Measurements from ENCODE around the gene MMS19.
A peak's percentile ranks its signal among the peaks of the same experiment; 100 is the strongest.

Gene MMS19

DNA sequence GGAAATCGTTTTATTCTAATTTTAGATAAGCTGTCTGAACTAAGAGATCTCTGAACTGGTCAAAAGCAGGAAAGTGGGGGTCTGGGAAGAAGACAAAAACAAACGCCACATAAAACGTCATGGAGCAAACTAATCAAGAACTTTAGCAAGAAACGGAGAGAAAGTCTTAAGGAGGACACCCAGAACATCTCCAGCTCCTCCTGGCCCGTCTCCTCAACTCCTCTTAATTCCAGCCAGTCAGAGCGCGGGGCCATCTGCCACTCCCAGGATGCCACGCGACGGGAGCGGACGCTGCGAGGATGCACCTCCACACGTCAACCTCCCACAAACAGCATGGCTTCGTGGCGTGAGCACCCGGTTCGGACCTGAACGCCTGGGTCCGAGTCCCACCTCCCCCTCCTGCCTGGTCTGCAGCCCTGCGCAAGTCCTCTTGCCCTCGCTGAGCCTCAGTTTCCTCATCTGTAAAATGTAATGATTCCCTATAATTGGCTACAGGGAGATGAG is 598 bp downstream of the MMS19 start:
- Histone ChIP-seq H3K4me3 (replicated peaks; ENCODE audit: low read depth, low read length) (peak overlapping the region; percentile 99), H3K36me3 (ENCODE audit: control insufficient read depth, insufficient read depth, low read length) (no peaks in the 10 kb centered on the region), H3K27me3 (replicated peaks; ENCODE audit: control insufficient read depth, insufficient read depth, low read length) (peaks cover 6% of the 10 kb centered on the region)
- TF ChIP-seq CTCF (IDR thresholded peaks at IDR 0.05; ENCODE audit: insufficient read depth, low read length, poor library complexity, severe bottlenecking): no peak
- DNase-seq (ENCODE audit: extremely low read depth, insufficient read length): peak; percentile 89

DNA sequence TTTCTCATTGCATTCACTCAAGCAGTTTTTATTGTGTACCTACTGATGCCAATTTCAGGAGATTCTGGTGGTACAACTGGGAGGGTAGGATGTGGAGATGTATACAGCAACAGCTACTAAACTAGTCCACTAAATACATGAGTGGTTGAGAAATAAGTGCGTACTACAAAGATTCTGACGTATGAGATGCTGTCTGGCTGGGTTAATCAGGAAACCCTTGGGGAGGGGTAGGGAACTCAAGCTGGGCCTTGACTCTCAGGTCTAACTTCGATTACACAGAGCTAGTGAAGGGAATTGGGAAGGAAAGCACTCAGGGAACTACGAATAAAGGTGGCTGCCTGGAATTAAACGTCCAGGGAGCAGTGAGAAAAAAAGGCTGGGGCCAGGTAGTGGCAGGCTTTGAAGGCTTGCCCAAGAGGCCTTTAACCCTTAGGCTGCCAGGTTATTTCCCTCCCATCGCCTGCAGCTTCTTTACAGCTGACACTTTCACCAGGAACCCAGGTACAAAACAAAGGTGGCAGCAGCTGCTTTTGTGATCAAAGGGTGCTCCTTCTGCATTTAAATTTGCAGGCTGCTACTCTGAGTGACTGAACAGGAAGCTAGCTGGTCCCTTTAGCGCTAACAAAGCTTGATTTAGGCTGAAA is 3.2 kb downstream of the MMS19 start:
- Histone ChIP-seq H3K4me3 (replicated peaks; ENCODE audit: low read depth, low read length) (no peak overlapping the region), H3K27me3 (replicated peaks; ENCODE audit: control insufficient read depth, insufficient read depth, low read length) (peaks cover 1% of the 10 kb centered on the region), H3K36me3 (ENCODE audit: control insufficient read depth, insufficient read depth, low read length) (no peaks in the 10 kb centered on the region; the same call in 1 of the 2 replicates)
- TF ChIP-seq CTCF (IDR thresholded peaks at IDR 0.05; ENCODE audit: insufficient read depth, low read length, poor library complexity, severe bottlenecking): no peak
- no peak for DNase-seq (ENCODE audit: extremely low read depth, insufficient read length)

- DNase-seq (ENCODE audit: extremely low read depth, insufficient read length): no peak
- no peak overlapping the region for H3K4me3 ChIP-seq (replicated peaks; ENCODE audit: low read depth, low read length)
- TF ChIP-seq CTCF (IDR thresholded peaks at IDR 0.05; ENCODE audit: insufficient read depth, low read length, poor library complexity, severe bottlenecking): no peak
- no peaks in the 10 kb centered on the region; the same call in 1 of the 2 replicates for H3K36me3 ChIP-seq (ENCODE audit: control insufficient read depth, insufficient read depth, low read length)
- no peaks in the 10 kb centered on the region for H3K27me3 ChIP-seq (replicated peaks; ENCODE audit: control insufficient read depth, insufficient read depth, low read length)
Observed at GRCh38 chr10:97494151-97494550, 4.1 kb downstream of the MMS19 start.

- Histone ChIP-seq H3K36me3 (ENCODE audit: control insufficient read depth, insufficient read depth, low read length) (no peaks in the 10 kb centered on the region; the same call in 1 of the 2 replicates), H3K4me3 (replicated peaks; ENCODE audit: low read depth, low read length) (no peak overlapping the region), H3K27me3 (replicated peaks; ENCODE audit: control insufficient read depth, insufficient read depth, low read length) (no peaks in the 10 kb centered on the region)
- DNase-seq (ENCODE audit: extremely low read depth, insufficient read length): no peak
- TF ChIP-seq CTCF (IDR thresholded peaks at IDR 0.05; ENCODE audit: insufficient read depth, low read length, poor library complexity, severe bottlenecking): no peak
Observed at GRCh38 chr10:97490592-97490991, 7.6 kb downstream of the MMS19 start.

DNA sequence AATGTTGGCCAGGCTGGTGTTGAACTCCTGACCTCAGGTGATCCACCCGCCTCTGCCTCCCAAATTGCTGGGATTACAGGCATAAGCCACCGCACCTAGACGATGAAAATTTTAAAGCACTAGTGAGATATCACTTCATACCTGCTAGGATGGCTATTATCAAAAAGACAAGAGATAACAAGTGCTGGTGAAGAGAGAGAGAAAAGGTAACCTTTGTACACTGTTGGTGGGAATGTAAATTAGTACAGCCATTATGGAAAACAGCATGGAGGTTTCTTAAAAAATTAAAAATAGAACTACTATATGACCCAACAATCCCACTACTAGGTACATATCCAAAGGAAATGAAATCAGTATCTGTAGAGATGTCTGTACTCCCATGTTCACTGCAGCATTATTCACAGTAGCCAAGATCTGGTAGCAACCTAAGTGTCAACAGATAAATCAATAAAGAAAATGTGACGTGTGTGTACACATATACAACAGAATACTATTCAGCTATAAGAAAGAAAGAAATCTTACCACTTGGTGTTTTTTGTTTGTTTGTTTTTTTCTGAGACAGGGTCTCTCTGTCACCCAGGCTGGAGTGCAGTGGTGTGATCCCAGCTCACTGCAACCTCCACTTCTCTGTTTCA is 12.5 kb downstream of the MMS19 start:
- peaks cover 4% of the 10 kb centered on the region for H3K36me3 ChIP-seq (ENCODE audit: control insufficient read depth, insufficient read depth, low read length)
- no peak for TF ChIP-seq CTCF (IDR thresholded peaks at IDR 0.05; ENCODE audit: insufficient read depth, low read length, poor library complexity, severe bottlenecking)
- H3K4me3 ChIP-seq (replicated peaks; ENCODE audit: low read depth, low read length): no peak overlapping the region
- no peaks in the 10 kb centered on the region for H3K27me3 ChIP-seq (replicated peaks; ENCODE audit: control insufficient read depth, insufficient read depth, low read length)
- DNase-seq (ENCODE audit: extremely low read depth, insufficient read length): no peak

Data from GM06990 (cell line).